NCI-H526 (cell line): Measurements from ENCODE around the gene GBE1.
"Not testable (repeated sequence)": the region's sequence is repeated elsewhere in the genome, so short reads cannot be mapped to it uniquely, and the experiment has no call there.

Experiments
- DNase-seq, 2 experiments: peaks; one replicate each; lab custom pipeline; 2025; lab: John Stamatoyannopoulos, UW

GBE1 gene

GRCh38 chr3:81760924-81761903 lies at the start of gene GBE1:
Gene GBE1 (minus strand): TSS chr3:81761645. CDS start chr3:81761517, 128 bp downstream.
- DNase-seq, result peak; percentile 72 to 88

GRCh38 chr3:81808900-81809299 lies 47.5 kb upstream of the GBE1 start:
- DNase-seq, result no peak

GRCh38 chr3:81799403-81799802 lies 38.0 kb upstream of the GBE1 start:
- no peak for DNase-seq

- no peak for DNase-seq
These were observed 32.0 kb upstream of the GBE1 start for GRCh38 chr3:81793410-81793809.

- no peak for DNase-seq
These were observed 28.7 kb upstream of the GBE1 start for GRCh38 chr3:81790117-81790516.

- no peak for DNase-seq
These were observed 28.2 kb upstream of the GBE1 start for GRCh38 chr3:81789691-81790090.

- DNase-seq, result no peak
These were observed 27.2 kb upstream of the GBE1 start for GRCh38 chr3:81788610-81789009.

- no peak for DNase-seq
These were observed 26.6 kb upstream of the GBE1 start for GRCh38 chr3:81788044-81788443.

- DNase-seq, result no peak
These were observed 21.1 kb upstream of the GBE1 start for GRCh38 chr3:81782585-81782984.

GRCh38 chr3:81778678-81779182 lies 17.3 kb upstream of the GBE1 start:
- DNase-seq, result no peak

- DNase-seq, result no peak
These were observed 15.2 kb upstream of the GBE1 start for GRCh38 chr3:81776643-81777042.

GRCh38 chr3:81770710-81771109 lies 9.3 kb upstream of the GBE1 start:
- no peak for DNase-seq

GRCh38 chr3:81769299-81769698 lies 7.9 kb upstream of the GBE1 start:
- DNase-seq, result no peak

GRCh38 chr3:81767250-81767859 lies 5.9 kb upstream of the GBE1 start:
- DNase-seq, result not testable (repeated sequence)

GRCh38 chr3:81765400-81765799 lies 4.0 kb upstream of the GBE1 start:
- DNase-seq, result no peak

GRCh38 chr3:81764665-81765064 lies 3.2 kb upstream of the GBE1 start:
- DNase-seq, result no peak

- DNase-seq, result no peak
These were observed 2.6 kb upstream of the GBE1 start for GRCh38 chr3:81764002-81764401.

GRCh38 chr3:81763001-81763400 lies 1.6 kb upstream of the GBE1 start:
- no peak for DNase-seq

- no peak for DNase-seq
These were observed 597 bp upstream of the GBE1 start for GRCh38 chr3:81761904-81762580.

GRCh38 chr3:81760215-81760614 lies 1.2 kb downstream of the GBE1 start:
- DNase-seq, result no peak

- not testable (repeated sequence) for DNase-seq
These were observed 2.7 kb downstream of the GBE1 start for GRCh38 chr3:81758771-81759170.

- DNase-seq, result no peak
These were observed 3.2 kb downstream of the GBE1 start for GRCh38 chr3:81758275-81758674.
